DOHH2 (cell line): ENCODE measurements around the gene SREBF2.

Source experiments
- CTCF ChIP-seq: fragments of 200-600 bp; sonication (generic); IDR thresholded peaks from one replicate; pipeline ENCODE4 v1.5.1; 2014; ENCODE audit warnings: antibody characterized with exemption, mild to moderate bottlenecking, low read depth, low read length; ENCODE audit not compliant: poor library complexity, severe bottlenecking
- EZH2phosphoT487 ChIP-seq: fragments of 200-600 bp; sonication (generic); IDR thresholded peaks from 2 replicates; pipeline ENCODE4 v1.6.1; 2017; ENCODE audit warnings: borderline replicate concordance, mild to moderate bottlenecking, antibody characterized with exemption, low read length, moderate library complexity, mixed read lengths

GRCh38 chr22:41898645-41899044 lies 65.7 kb downstream of the SREBF2 start:
- TF ChIP-seq CTCF (no peak), EZH2phosphoT487 (no peak)
